H1 (cell line): Measurements from ENCODE around the gene COX7B2. TPM values are rescaled to one million over a fixed set of nuclear protein-coding genes. Genes with fewer than 3 reads are reported as not detected.

Experiments
- CTCF ChIA-PET: fragments of 300-600 bp; sonication (Branson Sonifier 250); formaldehyde crosslinking; loops from one replicate; lab custom pipeline; 2021; ENCODE audit not compliant: partially characterized antibody; lab: Charles Lee
- POLR2A ChIA-PET: fragments of 300-600 bp; sonication (Branson Sonifier 250); formaldehyde crosslinking; loops from one replicate; lab custom pipeline; 2021; ENCODE audit warnings: inconsistent platforms; ENCODE audit not compliant: partially characterized antibody; lab: Charles Lee
- DNase-seq, 2 experiments: peaks; one replicate each; pipeline versions ENCODE4 v3.0.0 to v3.0.0-alpha.2; 2010 to 2022; ENCODE audit warnings: low spot score in 2 of 2, low read depth in 1 of 2, mixed read lengths in 1 of 2
- FAIRE-seq: peaks from 2 replicates; lab custom pipeline; 2011; peaks lifted over from hg19 to GRCh38; lab: Jason Lieb, UNC
- H2AFZ ChIP-seq: 2 replicates; pipeline ENCODE4 v1.8.1; 2012; ENCODE audit warnings: low read length, inconsistent platforms
- H2AK5ac ChIP-seq: 2 replicates; pipeline ENCODE4 v1.6.1; 2013; ENCODE audit warnings: low read depth, low read length
- H2BK120ac ChIP-seq: replicated peaks from 2 replicates; pipeline ENCODE3; 2013; ENCODE audit warnings: low read depth, low read length, inconsistent platforms
- H2BK12ac ChIP-seq: 2 replicates; pipeline ENCODE4 v1.6.1; 2013; ENCODE audit warnings: low read depth, low read length
- H2BK15ac ChIP-seq: 2 replicates; pipeline ENCODE4 v1.6.1; 2013; ENCODE audit warnings: low read length
- H2BK20ac ChIP-seq: 2 replicates; pipeline ENCODE4 v1.6.1; 2013; ENCODE audit warnings: low read length
- H2BK5ac ChIP-seq: 2 replicates; pipeline ENCODE4 v1.6.1; 2013; ENCODE audit warnings: low read depth, low read length
- H3K14ac ChIP-seq: 2 replicates; pipeline ENCODE4 v1.6.1; 2013; ENCODE audit warnings: inconsistent platforms; ENCODE audit not compliant: insufficient read length
- H3K18ac ChIP-seq: 2 replicates; pipeline ENCODE4 v1.6.1; 2013; ENCODE audit warnings: low read length; ENCODE audit errors: extremely low read depth
- H3K23ac ChIP-seq: 2 replicates; pipeline ENCODE4 v1.6.1; 2013; ENCODE audit warnings: inconsistent platforms; ENCODE audit not compliant: insufficient read length
- H3K23me2 ChIP-seq: 2 replicates; pipeline ENCODE4 v1.6.1; 2013; ENCODE audit warnings: low read depth, low read length
- H3K27ac ChIP-seq: 2 replicates; pipeline ENCODE4 v1.6.1; 2011; ENCODE audit warnings: low read depth, low read length, inconsistent platforms
- H3K27me3 ChIP-seq, 4 experiments: replicated peaks in 1 of 4; 1 replicate in 1 of 4; 2 replicates in 3 of 4; pipeline versions ENCODE4 v1.6.1 to v1.8.1; 2011 to 2013; ENCODE audit warnings: low read length in 3 of 4, mild to moderate bottlenecking in 3 of 4, inconsistent platforms in 2 of 4, mixed read lengths in 2 of 4, moderate library complexity in 1 of 4; ENCODE audit not compliant: control insufficient read depth in 3 of 4, insufficient read depth in 3 of 4; ENCODE audit errors: extremely low read depth in 1 of 4
- H3K36me3 ChIP-seq, 4 experiments: 2 replicates each; pipeline versions ENCODE4 v1.6.1 to v1.8.1; 2011 to 2013; ENCODE audit warnings: mild to moderate bottlenecking in 4 of 4, low read length in 3 of 4, moderate library complexity in 2 of 4, control low read depth in 1 of 4, inconsistent platforms in 1 of 4; ENCODE audit not compliant: insufficient read depth in 4 of 4, control insufficient read depth in 2 of 4
- H3K4ac ChIP-seq: replicated peaks from 2 replicates; pipeline ENCODE3; 2013; ENCODE audit warnings: low read length, low read depth, mixed read lengths, inconsistent platforms; ENCODE audit not compliant: insufficient read length
- H3K4me1 ChIP-seq, 4 experiments: replicated peaks in 1 of 4; 1 replicate in 1 of 4; 2 replicates in 3 of 4; pipeline versions ENCODE4 v1.6.1 to v1.8.1; 2011 to 2013; ENCODE audit warnings: low read length in 3 of 4, inconsistent platforms in 2 of 4, mixed read lengths in 1 of 4; ENCODE audit not compliant: insufficient read depth in 4 of 4, control insufficient read depth in 3 of 4
- H3K4me2 ChIP-seq, 2 experiments: 2 replicates each; pipeline versions ENCODE4 v1.6.1 to v1.8.1; 2011 to 2013; ENCODE audit warnings: low read depth in 2 of 2, low read length in 2 of 2, control low read depth in 1 of 2, inconsistent platforms in 1 of 2, mild to moderate bottlenecking in 1 of 2; ENCODE audit not compliant: insufficient read depth in 1 of 2
- H3K4me3 ChIP-seq, 4 experiments: fragments of 200-600, 300-600 bp in 1 of 4; sonication (generic), shearing (Covaris generic), sonication (Bioruptor Twin) in 1 of 4; 2 replicates each; pipeline versions ENCODE4 v1.5.1 to v1.8.1; 2011 to 2016; ENCODE audit warnings: low read length in 4 of 4, low read depth in 3 of 4, control low read depth in 2 of 4, inconsistent platforms in 2 of 4, mild to moderate bottlenecking in 2 of 4, mixed read lengths in 1 of 4, moderate library complexity in 1 of 4; ENCODE audit not compliant: insufficient read depth in 2 of 4; ENCODE audit errors: extremely low read depth in 1 of 4
- H3K56ac ChIP-seq: replicated peaks from 2 replicates; pipeline ENCODE3; 2013; ENCODE audit warnings: low read depth, mild to moderate bottlenecking, mixed read lengths, low read length, inconsistent platforms; ENCODE audit not compliant: insufficient read length
- H3K79me1 ChIP-seq: 2 replicates; pipeline ENCODE4 v1.6.1; 2013; ENCODE audit warnings: low read depth, low read length, control low read depth
- H3K79me2 ChIP-seq, 2 experiments: 2 replicates each; pipeline versions ENCODE4 v1.6.1 to v1.8.1; 2012 to 2013; ENCODE audit warnings: low read length in 2 of 2, mild to moderate bottlenecking in 2 of 2, inconsistent platforms in 1 of 2; ENCODE audit not compliant: insufficient read depth in 2 of 2, control insufficient read depth in 1 of 2
- H3K9ac ChIP-seq, 4 experiments: replicated peaks in 1 of 4; 1 replicate in 1 of 4; 2 replicates in 3 of 4; pipeline versions ENCODE4 v1.6.1 to v1.8.1; 2011 to 2013; ENCODE audit warnings: low read depth in 3 of 4, low read length in 3 of 4, control low read depth in 2 of 4, mild to moderate bottlenecking in 2 of 4, moderate library complexity in 2 of 4, inconsistent platforms in 1 of 4; ENCODE audit errors: extremely low read depth in 1 of 4
- H3K9me3 ChIP-seq, 2 experiments: 2 replicates each; pipeline versions ENCODE4 v1.6.1 to v1.8.1; 2012 to 2013; ENCODE audit warnings: mild to moderate bottlenecking in 2 of 2, moderate library complexity in 2 of 2, control low read depth in 1 of 2, inconsistent platforms in 1 of 2, low read depth in 1 of 2, low read length in 1 of 2, mixed read lengths in 1 of 2; ENCODE audit not compliant: insufficient read depth in 2 of 2
- H4K20me1 ChIP-seq, 2 experiments: replicated peaks in 1 of 2; 2 replicates each; pipeline versions ENCODE3 to v1.8.1; 2011 to 2013; ENCODE audit warnings: inconsistent platforms in 2 of 2, low read length in 2 of 2, mild to moderate bottlenecking in 1 of 2; ENCODE audit not compliant: insufficient read depth in 2 of 2, control insufficient read depth in 1 of 2
- H4K5ac ChIP-seq: 2 replicates; pipeline ENCODE4 v1.6.1; 2013; ENCODE audit warnings: low read length, low read depth, mixed read lengths, inconsistent platforms; ENCODE audit not compliant: insufficient read length
- H4K8ac ChIP-seq: 2 replicates; pipeline ENCODE4 v1.8.0; 2013; ENCODE audit warnings: mild to moderate bottlenecking, moderate library complexity, low read length, inconsistent platforms; ENCODE audit not compliant: insufficient read depth; ENCODE audit errors: extremely low read depth
- H4K91ac ChIP-seq: replicated peaks from 2 replicates; pipeline ENCODE3; 2013; ENCODE audit warnings: low read length, mixed read lengths, inconsistent platforms; ENCODE audit not compliant: insufficient read length
- ATF3 ChIP-seq: IDR thresholded peaks from 2 replicates; pipeline ENCODE4 v1.6.1; 2011; ENCODE audit warnings: low read depth, mild to moderate bottlenecking, low read length; ENCODE audit not compliant: insufficient read depth
- BCL11A ChIP-seq, 2 experiments: IDR thresholded peaks; one replicate each; pipeline ENCODE4 v1.6.1; 2011; ENCODE audit warnings: low read depth in 2 of 2, low read length in 2 of 2, mild to moderate bottlenecking in 2 of 2
- CBX8 ChIP-seq: fragments of 300-800, 300-1000 bp; sonication (generic); IDR thresholded peaks from 2 replicates; pipeline ENCODE4 v1.7.1; 2016; ENCODE audit warnings: low read depth, low read length, borderline replicate concordance
- CHD1 ChIP-seq: IDR thresholded peaks from 2 replicates; pipeline ENCODE4 v1.6.1; 2012; ENCODE audit warnings: low read depth, low read length, improper control_type of control experiment
- CHD2 ChIP-seq: IDR thresholded peaks from 2 replicates; pipeline ENCODE4 v1.6.1; 2012; ENCODE audit warnings: low read length, improper control_type of control experiment
- CTBP2 ChIP-seq: IDR thresholded peaks from 2 replicates; pipeline ENCODE4 v1.7.0; 2011; ENCODE audit warnings: borderline replicate concordance, mild to moderate bottlenecking, moderate library complexity, mixed read lengths, low read length; ENCODE audit not compliant: insufficient read depth, insufficient read length
- GTF2F1 ChIP-seq: IDR thresholded peaks from 2 replicates; pipeline ENCODE4 v1.6.1; 2012; ENCODE audit warnings: low read depth, low read length, improper control_type of control experiment, borderline replicate concordance
- KDM4A ChIP-seq: IDR thresholded peaks from one replicate; pipeline ENCODE4 v1.7.1; 2012; ENCODE audit warnings: low read depth, mild to moderate bottlenecking, moderate library complexity, low read length, inconsistent platforms; ENCODE audit not compliant: severe bottlenecking
- RAD21 ChIP-seq, 2 experiments: IDR thresholded peaks in 1 of 2; conservative IDR thresholded peaks in 1 of 2; 2 replicates each; pipeline ENCODE4 v1.6.1; 2011; ENCODE audit warnings: low read depth in 2 of 2, low read length in 2 of 2, improper control_type of control experiment in 1 of 2, inconsistent platforms in 1 of 2, mild to moderate bottlenecking in 1 of 2, moderate library complexity in 1 of 2
- RXRA ChIP-seq: IDR thresholded peaks from 2 replicates; pipeline ENCODE4 v1.6.1; 2011; ENCODE audit warnings: low read depth, mild to moderate bottlenecking, low read length, moderate library complexity; ENCODE audit not compliant: insufficient read depth
- SIX5 ChIP-seq: IDR thresholded peaks from 2 replicates; pipeline ENCODE4 v1.6.1; 2011; ENCODE audit warnings: mild to moderate bottlenecking, low read depth, low read length
- SUZ12 ChIP-seq: fragments of 200-600 bp; sonication (generic); IDR thresholded peaks from 2 replicates; pipeline ENCODE4 v1.6.1; 2012; ENCODE audit warnings: mild to moderate bottlenecking, inconsistent platforms, low read length, moderate library complexity, mixed read lengths
- TAF1 ChIP-seq: IDR thresholded peaks from 2 replicates; pipeline ENCODE4 v1.6.1; 2011; ENCODE audit warnings: mild to moderate bottlenecking, low read depth, low read length
- YY1 ChIP-seq: IDR thresholded peaks from 2 replicates; pipeline ENCODE4 v1.6.1; 2011; ENCODE audit warnings: low read depth, mild to moderate bottlenecking, low read length
- polyA plus RNA-seq, 7 experiments: library from polyadenylated mRNA; depleted of rRNA in 3 of 7; stranded (reverse) in 5 of 7; unstranded in 2 of 7; fragments of >200 nt in 5 of 7; fragments of 200-250 nt in 2 of 7; gene quantifications; 1 replicate in 5 of 7; 2 replicates in 1 of 7; 4 replicates in 1 of 7; pipeline versions ENCODE4 v1.2.1 to v1.2.3, GENCODE V29; 2011 to 2013; ENCODE audit warnings: missing spikeins in 2 of 7, mixed read lengths in 2 of 7
- total RNA-seq: library from RNA; stranded (reverse); fragmentation: NEBNext Ultra II Directional; extraction: Animal tissue kit (Norgen Biotek cat#: 25700); gene quantifications from 2 replicates; pipeline ENCODE4 v1.2.1, GENCODE V29; 2021

Gene COX7B2
- total and polyA plus RNA-seq, 2 of the 8 experiments (the other 6 are each of a cell fraction or from before 2014, with no cell fraction given), result not detected

GRCh38 chr4:46924789-46925529 lies 15.9 kb upstream of the COX7B2 start:
- H3K9me3 ChIP-seq, result no peaks in the 10 kb centered on the region
- no peak overlapping the region for H2BK20ac ChIP-seq
- H4K91ac ChIP-seq, result no peak overlapping the region
- FAIRE-seq (no peak), DNase-seq (no peak)
- no peak overlapping the region for H2AK5ac ChIP-seq
- no peak overlapping the region for H3K23ac ChIP-seq
- no peaks in the 10 kb centered on the region for H4K20me1 ChIP-seq
- no peak overlapping the region for H3K4me3 ChIP-seq
- H3K23me2 ChIP-seq, result no peaks in the 10 kb centered on the region
- no peaks in the 10 kb centered on the region for H3K79me2 ChIP-seq
- H4K8ac ChIP-seq, result no peak overlapping the region
- H2AFZ ChIP-seq, result no peak overlapping the region
- no peaks in the 10 kb centered on the region for H3K79me1 ChIP-seq
- no peak overlapping the region for H4K5ac ChIP-seq
- H3K14ac ChIP-seq, result no peak overlapping the region
- POLR2A ChIA-PET, result no interaction called here
- CTCF ChIA-PET, result no interaction called here
- H2BK12ac ChIP-seq, result no peak overlapping the region
- H3K36me3 ChIP-seq, result no peaks in the 10 kb centered on the region
- no peak overlapping the region for H2BK5ac ChIP-seq
- H3K27ac ChIP-seq, result no peak overlapping the region
- no peak overlapping the region for H3K4me2 ChIP-seq
- no peaks in the 10 kb centered on the region for H3K4me1 ChIP-seq
- H3K4ac ChIP-seq, result no peak overlapping the region
- H3K56ac ChIP-seq, result no peak overlapping the region
- no peaks in the 10 kb centered on the region for H3K27me3 ChIP-seq
- H3K9ac ChIP-seq, result no peak overlapping the region
- no peak overlapping the region for H2BK120ac ChIP-seq
- H3K18ac ChIP-seq, result no peak overlapping the region
- H2BK15ac ChIP-seq, result no peak overlapping the region
- TF ChIP-seq BCL11A (IDR thresholded peaks at IDR 0.05; ENCODE audit: low read depth in 2 of 2, low read length in 2 of 2) (no peak), SIX5 (no peak), RXRA (no peak), GTF2F1 (no peak), CHD1 (no peak), CBX8 (no peak), SUZ12 (no peak), ATF3 (no peak), CHD2 (no peak), RAD21 (IDR thresholded peaks at IDR 0.05 in 1 of 2, conservative IDR thresholded peaks at IDR 0.05 in 1 of 2; ENCODE audit: low read depth in 2 of 2, low read length in 2 of 2) (no peak), KDM4A (no peak), YY1 (no peak), CTBP2 (no peak), TAF1 (no peak)
